Measurements from ENCODE around the gene NCBP2.

The NCBP2 gene

GRCh38 chr3:196970547-196971093 lies 28.3 kb upstream of the NCBP2 start:
- H2AFZ ChIP-seq (ENCODE audit: low read length), result no peak overlapping the region
- no peak overlapping the region for H3K4me3 ChIP-seq (ENCODE audit: low read depth, low read length, poor library complexity, severe bottlenecking)
- H3K27ac ChIP-seq (ENCODE audit: low read depth, low read length, poor library complexity, severe bottlenecking), result no peak overlapping the region
- no peaks in the 10 kb centered on the region for H3K9me2 ChIP-seq (ENCODE audit: low read depth, low read length)
- no peaks in the 10 kb centered on the region for H3F3A ChIP-seq (ENCODE audit: insufficient read depth, low read length)
- peak overlapping the region; percentile 100; the same call in 1 of the 2 replicates for H3K4me2 ChIP-seq (ENCODE audit: low read length)
- H4K20me1 ChIP-seq (ENCODE audit: insufficient read depth, low read length), result no peaks in the 10 kb centered on the region
- H3K27me3 ChIP-seq (ENCODE audit: insufficient read depth, low read length), result peaks cover 15% of the 10 kb centered on the region; the same call in 1 of the 2 replicates
- H3K36me3 ChIP-seq (ENCODE audit: insufficient read depth, low read length), result no peaks in the 10 kb centered on the region
- H3K79me2 ChIP-seq (ENCODE audit: insufficient read depth, low read length), result no peaks in the 10 kb centered on the region
- TF ChIP-seq CTCF (IDR thresholded peaks at IDR 0.05; ENCODE audit: low read length), result no peak
- no peak for TF ChIP-seq EZH2 (IDR thresholded peaks at IDR 0.05; ENCODE audit: borderline replicate concordance, low read length)
- peaks cover 16% of the 10 kb centered on the region for H3K4me1 ChIP-seq (ENCODE audit: insufficient read depth, low read length, severe bottlenecking)
- no peak overlapping the region for H3K9ac ChIP-seq (ENCODE audit: low read length)
- H3K9me3 ChIP-seq (ENCODE audit: low read length), result peaks cover 2% of the 10 kb centered on the region; the same call in 1 of the 2 replicates

DNA sequence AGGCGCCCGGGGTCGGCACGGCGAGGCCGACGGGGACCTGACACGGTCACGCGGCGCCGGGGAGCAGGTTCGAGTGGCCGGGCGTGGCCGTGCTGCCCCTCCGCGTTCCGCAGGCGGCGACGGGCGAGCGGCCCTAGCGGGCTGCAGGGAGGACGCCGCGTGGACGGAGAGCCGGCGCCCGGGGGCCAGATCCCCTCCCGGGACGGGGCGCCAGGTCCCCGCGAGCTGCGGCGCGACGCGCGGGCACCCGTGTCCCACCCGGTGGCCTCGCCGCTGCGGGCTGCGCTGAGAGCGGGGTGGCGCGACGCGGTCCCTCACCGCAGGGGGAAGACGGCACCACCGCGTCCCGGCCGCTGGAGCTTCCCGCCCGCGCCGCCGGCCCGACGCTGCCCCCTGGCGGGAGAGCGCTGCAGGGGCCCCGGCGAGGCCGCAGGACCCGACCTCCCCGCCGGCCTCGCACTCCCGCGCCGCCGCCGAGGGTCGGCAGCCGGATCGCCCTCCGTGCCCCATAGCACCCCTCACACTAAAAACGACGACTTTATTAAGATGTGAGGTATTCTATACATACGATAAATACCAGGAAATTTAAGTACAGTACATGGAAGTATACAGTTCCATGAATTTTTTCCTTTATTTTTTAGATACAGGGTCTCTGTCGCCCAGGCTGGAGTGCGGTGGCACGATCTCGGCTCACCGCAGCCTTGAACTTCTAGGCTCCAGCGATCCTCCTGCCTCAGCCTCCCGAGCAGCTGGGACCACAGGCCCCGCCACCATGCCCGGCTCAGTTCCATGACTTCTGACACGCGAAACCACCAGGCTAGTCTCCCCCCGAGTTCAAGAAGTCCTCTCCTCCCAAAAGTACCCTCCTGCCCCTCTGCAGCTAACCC lies 27.6 kb upstream of the NCBP2 start:
- H3K36me3 ChIP-seq (ENCODE audit: insufficient read depth, low read length), result no peaks in the 10 kb centered on the region
- peaks cover 2% of the 10 kb centered on the region; the same call in 1 of the 2 replicates for H3K9me3 ChIP-seq (ENCODE audit: low read length)
- H3K79me2 ChIP-seq (ENCODE audit: insufficient read depth, low read length), result no peaks in the 10 kb centered on the region
- no peaks in the 10 kb centered on the region for H4K20me1 ChIP-seq (ENCODE audit: insufficient read depth, low read length)
- H3K27me3 ChIP-seq (ENCODE audit: insufficient read depth, low read length), result peaks cover 15% of the 10 kb centered on the region; the same call in 1 of the 2 replicates
- no peaks in the 10 kb centered on the region for H3K9me2 ChIP-seq (ENCODE audit: low read depth, low read length)
- peak overlapping the region; percentile 81; the same call in 1 of the 2 replicates for H2AFZ ChIP-seq (ENCODE audit: low read length)
- TF ChIP-seq EZH2 (IDR thresholded peaks at IDR 0.05; ENCODE audit: borderline replicate concordance, low read length) (0 out of 2 replicates have a peak, but pooled peaks have one; percentile 63), CTCF (IDR thresholded peaks at IDR 0.05; ENCODE audit: low read length) (peak; percentile 62)
- no peaks in the 10 kb centered on the region for H3F3A ChIP-seq (ENCODE audit: insufficient read depth, low read length)
- peak overlapping the region; percentile 97 for H3K4me3 ChIP-seq (ENCODE audit: low read depth, low read length, poor library complexity, severe bottlenecking)
- H3K4me2 ChIP-seq (ENCODE audit: low read length), result peak overlapping the region; percentile 100
- H3K9ac ChIP-seq (ENCODE audit: low read length), result peak overlapping the region; percentile 93
- H3K27ac ChIP-seq (ENCODE audit: low read depth, low read length, poor library complexity, severe bottlenecking), result no peak overlapping the region
- H3K4me1 ChIP-seq (ENCODE audit: insufficient read depth, low read length, severe bottlenecking), result peaks cover 16% of the 10 kb centered on the region

DNA sequence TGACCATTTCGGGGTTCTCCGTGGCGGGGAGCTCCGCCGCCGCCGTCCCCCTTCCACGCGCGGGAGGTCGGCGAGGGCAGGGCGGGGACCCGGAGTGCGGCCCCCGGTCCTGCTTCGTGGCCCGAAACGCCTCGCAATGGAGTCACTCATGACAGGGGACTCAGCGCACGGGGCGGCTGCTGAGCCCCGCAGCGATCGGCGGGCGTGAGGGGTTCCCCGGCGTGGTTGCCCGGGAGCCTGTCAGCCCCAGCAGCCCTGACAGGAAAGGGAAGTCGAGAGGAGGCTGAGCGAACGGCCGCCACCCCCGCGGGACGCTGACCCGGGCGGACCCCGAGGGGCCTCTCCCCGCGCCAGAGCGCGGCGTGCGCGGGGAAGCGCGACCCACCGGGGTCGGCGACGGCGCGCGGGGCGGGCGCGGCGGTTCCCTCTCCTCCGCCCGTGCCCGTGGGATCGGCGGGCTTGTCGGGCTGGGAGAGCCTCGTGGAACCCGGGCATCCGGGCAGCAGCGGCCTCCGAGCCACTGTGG lies 26.9 kb upstream of the NCBP2 start:
- peaks cover 15% of the 10 kb centered on the region; the same call in 1 of the 2 replicates for H3K27me3 ChIP-seq (ENCODE audit: insufficient read depth, low read length)
- H3K36me3 ChIP-seq (ENCODE audit: insufficient read depth, low read length), result no peaks in the 10 kb centered on the region
- peaks cover 16% of the 10 kb centered on the region for H3K4me1 ChIP-seq (ENCODE audit: insufficient read depth, low read length, severe bottlenecking)
- no peaks in the 10 kb centered on the region for H4K20me1 ChIP-seq (ENCODE audit: insufficient read depth, low read length)
- peaks cover 2% of the 10 kb centered on the region; the same call in 1 of the 2 replicates for H3K9me3 ChIP-seq (ENCODE audit: low read length)
- H3K27ac ChIP-seq (ENCODE audit: low read depth, low read length, poor library complexity, severe bottlenecking), result no peak overlapping the region
- H3F3A ChIP-seq (ENCODE audit: insufficient read depth, low read length), result no peaks in the 10 kb centered on the region
- H3K9ac ChIP-seq (ENCODE audit: low read length), result peak overlapping the region; percentile 93
- H3K79me2 ChIP-seq (ENCODE audit: insufficient read depth, low read length), result no peaks in the 10 kb centered on the region
- H3K4me2 ChIP-seq (ENCODE audit: low read length), result peak overlapping the region; percentile 100
- peak overlapping the region; percentile 93 for H2AFZ ChIP-seq (ENCODE audit: low read length)
- no peaks in the 10 kb centered on the region for H3K9me2 ChIP-seq (ENCODE audit: low read depth, low read length)
- H3K4me3 ChIP-seq (ENCODE audit: low read depth, low read length, poor library complexity, severe bottlenecking), result peak overlapping the region; percentile 97
- TF ChIP-seq EZH2 (IDR thresholded peaks at IDR 0.05; ENCODE audit: borderline replicate concordance, low read length) (no peak), CTCF (IDR thresholded peaks at IDR 0.05; ENCODE audit: low read length) (no peak)

Data from OCI-LY1 (cell line).